HUDEP-2 (cell line): ENCODE measurements around the gene SDK1.
"Not testable (repeated sequence)": the region's sequence is repeated elsewhere in the genome, so short reads cannot be mapped to it uniquely, and the experiment has no call there.

ENCODE experiments used
- DNase-seq, 76 experiments: peaks; one replicate each; lab custom pipeline; 2025; ENCODE audit not compliant: unreplicated experiment in 76 of 76; lab: John Stamatoyannopoulos, UW

Gene SDK1

GRCh38 chr7:3569643-3570042, 268.6 kb downstream of the SDK1 start:
- no peak for DNase-seq

- no peak for DNase-seq
These were observed 272.1 kb downstream of the SDK1 start for GRCh38 chr7:3573151-3573550.

GRCh38 chr7:3574386-3574785, 273.3 kb downstream of the SDK1 start:
- DNase-seq = no peak

GRCh38 chr7:3575753-3576531, 274.9 kb downstream of the SDK1 start:
- DNase-seq = no peak

GRCh38 chr7:3578399-3578798, 277.3 kb downstream of the SDK1 start:
- DNase-seq = no peak

GRCh38 chr7:3579638-3580219, 278.7 kb downstream of the SDK1 start:
- DNase-seq = no peak

- DNase-seq = not testable (repeated sequence)
These were observed 281.1 kb downstream of the SDK1 start for GRCh38 chr7:3582145-3582544.

GRCh38 chr7:3585826-3586225, 284.8 kb downstream of the SDK1 start:
- no peak for DNase-seq

GRCh38 chr7:3588341-3588740, 287.3 kb downstream of the SDK1 start:
- no peak for DNase-seq

- DNase-seq = no peak
These were observed 288.7 kb downstream of the SDK1 start for GRCh38 chr7:3589752-3590151.

GRCh38 chr7:3591219-3591618, 290.2 kb downstream of the SDK1 start:
- DNase-seq = no peak

GRCh38 chr7:3591944-3592343, 290.9 kb downstream of the SDK1 start:
- no peak for DNase-seq

GRCh38 chr7:3592401-3593134, 291.5 kb downstream of the SDK1 start:
- no peak for DNase-seq

GRCh38 chr7:3594901-3595300, 293.8 kb downstream of the SDK1 start:
- DNase-seq = no peak

GRCh38 chr7:3598854-3599253, 297.8 kb downstream of the SDK1 start:
- DNase-seq = no peak

- DNase-seq = no peak
These were observed 304.2 kb downstream of the SDK1 start for GRCh38 chr7:3605222-3605621.

- no peak for DNase-seq
These were observed 305.4 kb downstream of the SDK1 start for GRCh38 chr7:3606436-3606835.

- no peak for DNase-seq
These were observed 306.8 kb downstream of the SDK1 start for GRCh38 chr7:3607847-3608246.

GRCh38 chr7:3616306-3616705, 315.3 kb downstream of the SDK1 start:
- no peak for DNase-seq

GRCh38 chr7:3630081-3630480, 329.0 kb downstream of the SDK1 start:
- DNase-seq = no peak

- no peak for DNase-seq
These were observed 333.3 kb downstream of the SDK1 start for GRCh38 chr7:3634396-3634795.
